ENCODE data around the gene TVP23C.

TVP23C gene

GRCh38 chr17:15514469-15514868 lies 48.8 kb downstream of the TVP23C start:
- no peaks in the 10 kb centered on the region for H3K9me2 ChIP-seq (replicated peaks; ENCODE audit: low read depth, low read length)
- no peak overlapping the region for H2AFZ ChIP-seq (ENCODE audit: low read length)
- H3K79me2 ChIP-seq (ENCODE audit: insufficient read depth, low read length) = no peaks in the 10 kb centered on the region
- no peaks in the 10 kb centered on the region for H3K27me3 ChIP-seq (ENCODE audit: insufficient read depth, low read length, poor library complexity, severe bottlenecking)
- H3F3A ChIP-seq (ENCODE audit: low read depth) = no peaks in the 10 kb centered on the region
- H3K36me3 ChIP-seq (ENCODE audit: insufficient read depth, low read length) = no peaks in the 10 kb centered on the region
- no peak overlapping the region for H3K4me2 ChIP-seq (ENCODE audit: low read depth, low read length, poor library complexity, severe bottlenecking)
- no peak overlapping the region for H3K9ac ChIP-seq (ENCODE audit: low read depth, low read length, poor library complexity, severe bottlenecking)
- H3K9me3 ChIP-seq (ENCODE audit: insufficient read depth, low read depth, low read length) = no peaks in the 10 kb centered on the region
- H3K4me1 ChIP-seq (ENCODE audit: insufficient read depth, low read length, poor library complexity, severe bottlenecking) = no peaks in the 10 kb centered on the region
- H3K4me3 ChIP-seq (ENCODE audit: low read length, poor library complexity, severe bottlenecking) = no peak overlapping the region
- TF ChIP-seq, protein P1, sequence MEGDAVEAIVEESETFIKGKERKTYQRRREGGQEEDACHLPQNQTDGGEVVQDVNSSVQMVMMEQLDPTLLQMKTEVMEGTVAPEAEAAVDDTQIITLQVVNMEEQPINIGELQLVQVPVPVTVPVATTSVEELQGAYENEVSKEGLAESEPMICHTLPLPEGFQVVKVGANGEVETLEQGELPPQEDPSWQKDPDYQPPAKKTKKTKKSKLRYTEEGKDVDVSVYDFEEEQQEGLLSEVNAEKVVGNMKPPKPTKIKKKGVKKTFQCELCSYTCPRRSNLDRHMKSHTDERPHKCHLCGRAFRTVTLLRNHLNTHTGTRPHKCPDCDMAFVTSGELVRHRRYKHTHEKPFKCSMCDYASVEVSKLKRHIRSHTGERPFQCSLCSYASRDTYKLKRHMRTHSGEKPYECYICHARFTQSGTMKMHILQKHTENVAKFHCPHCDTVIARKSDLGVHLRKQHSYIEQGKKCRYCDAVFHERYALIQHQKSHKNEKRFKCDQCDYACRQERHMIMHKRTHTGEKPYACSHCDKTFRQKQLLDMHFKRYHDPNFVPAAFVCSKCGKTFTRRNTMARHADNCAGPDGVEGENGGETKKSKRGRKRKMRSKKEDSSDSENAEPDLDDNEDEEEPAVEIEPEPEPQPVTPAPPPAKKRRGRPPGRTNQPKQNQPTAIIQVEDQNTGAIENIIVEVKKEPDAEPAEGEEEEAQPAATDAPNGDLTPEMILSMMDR (conservative IDR thresholded peaks at IDR 0.05; ENCODE audit: low read length) = no peak
- no peak for TF ChIP-seq EZH2phosphoT487 (IDR thresholded peaks at IDR 0.05; ENCODE audit: borderline replicate concordance)
- H4K20me1 ChIP-seq (ENCODE audit: insufficient read depth, low read length, poor library complexity, severe bottlenecking) = no peaks in the 10 kb centered on the region

GRCh38 chr17:15513856-15514459 lies 49.3 kb downstream of the TVP23C start:
- Histone ChIP-seq H2AFZ (ENCODE audit: low read length) (no peak overlapping the region), H3K79me2 (ENCODE audit: insufficient read depth, low read length) (no peaks in the 10 kb centered on the region), H3K27me3 (ENCODE audit: insufficient read depth, low read length, poor library complexity, severe bottlenecking) (no peaks in the 10 kb centered on the region), H3K36me3 (ENCODE audit: insufficient read depth, low read length) (no peaks in the 10 kb centered on the region), H3K9me3 (ENCODE audit: insufficient read depth, low read depth, low read length) (no peaks in the 10 kb centered on the region), H3K9me2 (replicated peaks; ENCODE audit: low read depth, low read length) (no peaks in the 10 kb centered on the region), H3F3A (ENCODE audit: low read depth) (no peaks in the 10 kb centered on the region), H3K4me3 (ENCODE audit: low read length, poor library complexity, severe bottlenecking) (no peak overlapping the region), H3K4me2 (ENCODE audit: low read depth, low read length, poor library complexity, severe bottlenecking) (no peak overlapping the region), H3K4me1 (ENCODE audit: insufficient read depth, low read length, poor library complexity, severe bottlenecking) (no peaks in the 10 kb centered on the region), H3K9ac (ENCODE audit: low read depth, low read length, poor library complexity, severe bottlenecking) (no peak overlapping the region), H4K20me1 (ENCODE audit: insufficient read depth, low read length, poor library complexity, severe bottlenecking) (no peaks in the 10 kb centered on the region)
- TF ChIP-seq EZH2phosphoT487 (IDR thresholded peaks at IDR 0.05; ENCODE audit: borderline replicate concordance) = no peak
- TF ChIP-seq, protein P1 (conservative IDR thresholded peaks at IDR 0.05; ENCODE audit: low read length) = no peak

- no peak for TF ChIP-seq EZH2phosphoT487 (IDR thresholded peaks at IDR 0.05; ENCODE audit: borderline replicate concordance)
- TF ChIP-seq, protein P1 (conservative IDR thresholded peaks at IDR 0.05; ENCODE audit: low read length) = no peak
- Histone ChIP-seq H3K4me2 (ENCODE audit: low read depth, low read length, poor library complexity, severe bottlenecking) (no peak overlapping the region), H3K4me3 (ENCODE audit: low read length, poor library complexity, severe bottlenecking) (no peak overlapping the region), H3K79me2 (ENCODE audit: insufficient read depth, low read length) (no peaks in the 10 kb centered on the region), H4K20me1 (ENCODE audit: insufficient read depth, low read length, poor library complexity, severe bottlenecking) (no peaks in the 10 kb centered on the region), H3K9ac (ENCODE audit: low read depth, low read length, poor library complexity, severe bottlenecking) (no peak overlapping the region), H3K9me3 (ENCODE audit: insufficient read depth, low read depth, low read length) (no peaks in the 10 kb centered on the region), H3K9me2 (replicated peaks; ENCODE audit: low read depth, low read length) (no peaks in the 10 kb centered on the region), H3F3A (ENCODE audit: low read depth) (no peaks in the 10 kb centered on the region), H3K27me3 (ENCODE audit: insufficient read depth, low read length, poor library complexity, severe bottlenecking) (no peaks in the 10 kb centered on the region), H3K4me1 (ENCODE audit: insufficient read depth, low read length, poor library complexity, severe bottlenecking) (no peaks in the 10 kb centered on the region), H2AFZ (ENCODE audit: low read length) (no peak overlapping the region), H3K36me3 (ENCODE audit: insufficient read depth, low read length) (no peaks in the 10 kb centered on the region)
Observed at GRCh38 chr17:15513058-15513791, 50.1 kb downstream of the TVP23C start.
